ENCODE data around the gene MAL.

Gene MAL

DNA sequence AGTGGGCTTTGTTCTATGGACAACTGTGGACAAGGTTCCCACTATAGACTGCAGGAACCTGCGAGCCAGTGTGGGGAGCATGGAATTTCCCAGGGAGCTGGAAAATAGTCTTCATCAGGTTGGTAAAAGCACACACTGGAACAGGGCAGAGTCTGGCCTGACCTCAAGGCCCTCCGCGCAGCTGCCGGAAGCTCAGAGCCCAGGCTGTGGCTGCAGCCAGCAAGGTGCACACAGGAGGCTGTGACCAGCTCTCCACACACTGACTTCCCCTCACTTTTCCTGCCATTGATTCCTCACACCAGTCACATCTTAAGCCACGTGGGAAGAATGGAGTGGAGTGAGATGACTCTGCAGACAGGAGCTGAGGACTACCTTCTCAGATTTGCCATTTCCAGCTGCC, 19.1 kb downstream of the MAL start:
- Histone ChIP-seq H3K9me3 (replicated peaks in 1 of 11) (no peaks in the 10 kb centered on the region), H3K27me3 (no peaks in the 10 kb centered on the region), H3K9ac (no peak overlapping the region), H3K4me3 (no peak overlapping the region), H3K36me3 (no peaks in the 10 kb centered on the region), H3K4me1 (peaks cover 0 to 15% (median 9%) of the 10 kb centered on the region in 10 experiments; a peak in 10 of 20 replicates), H3K4me2 (no peak overlapping the region), H4K20me1 (peaks cover 0 to 6% (median 0%) of the 10 kb centered on the region in 11 experiments; a peak in 3 of 22 replicates), H3K27ac (no peak overlapping the region)
- TF ChIP-seq Cebpa-rat (IDR thresholded peaks at IDR 0.05), result no peak

DNA sequence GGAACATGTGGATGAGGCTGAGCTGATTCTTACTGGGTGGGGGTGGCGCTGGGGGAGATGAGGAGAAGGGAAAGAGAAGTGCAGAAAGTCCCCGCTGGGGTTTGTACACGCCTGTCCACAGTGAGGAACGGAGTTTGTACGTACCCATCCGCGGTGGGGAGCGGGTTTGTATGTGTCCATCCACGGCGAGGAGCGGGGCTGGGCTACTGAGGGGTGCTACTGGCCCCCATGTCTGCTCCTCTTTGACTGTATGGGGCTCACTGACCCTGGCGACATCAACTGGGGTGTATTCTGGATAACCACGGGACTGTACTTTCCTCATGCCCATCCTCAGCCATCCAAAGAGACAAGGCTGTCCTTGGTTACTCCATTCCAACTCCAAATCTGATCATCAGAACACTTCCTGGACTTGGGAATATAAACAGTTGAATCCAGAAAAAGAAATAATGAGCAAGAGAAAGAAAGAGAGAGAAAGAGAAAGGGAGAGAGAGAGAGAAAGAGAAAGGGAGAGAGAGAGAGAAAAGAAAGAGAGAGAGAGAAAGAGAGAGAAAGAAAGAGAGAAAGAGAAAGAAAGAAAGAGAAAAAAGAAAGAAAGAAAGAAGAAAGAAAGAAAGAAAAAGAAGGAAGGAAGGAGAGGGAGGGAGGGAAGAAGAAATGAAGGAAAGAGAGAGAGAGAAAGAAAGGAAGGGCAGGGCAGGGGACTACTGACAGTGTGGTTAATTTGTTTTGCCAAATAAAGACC, 21.0 kb downstream of the MAL start:
- no peaks in the 10 kb centered on the region for H3K27me3 ChIP-seq
- H3K4me3 ChIP-seq, result no peak overlapping the region
- TF ChIP-seq Cebpa-rat (IDR thresholded peaks at IDR 0.05), result no peak
- no peaks in the 10 kb centered on the region for H3K9me3 ChIP-seq (replicated peaks in 1 of 11)
- H3K4me2 ChIP-seq, result no peak overlapping the region
- peaks cover 13 to 25% (median 21%) of the 10 kb centered on the region in 10 experiments for H3K4me1 ChIP-seq
- H3K36me3 ChIP-seq, result no peaks in the 10 kb centered on the region
- peaks cover 0 to 6% (median 0%) of the 10 kb centered on the region in 11 experiments; a peak in 2 of 22 replicates for H4K20me1 ChIP-seq
- no peak overlapping the region for H3K27ac ChIP-seq
- H3K9ac ChIP-seq, result no peak overlapping the region

DNA sequence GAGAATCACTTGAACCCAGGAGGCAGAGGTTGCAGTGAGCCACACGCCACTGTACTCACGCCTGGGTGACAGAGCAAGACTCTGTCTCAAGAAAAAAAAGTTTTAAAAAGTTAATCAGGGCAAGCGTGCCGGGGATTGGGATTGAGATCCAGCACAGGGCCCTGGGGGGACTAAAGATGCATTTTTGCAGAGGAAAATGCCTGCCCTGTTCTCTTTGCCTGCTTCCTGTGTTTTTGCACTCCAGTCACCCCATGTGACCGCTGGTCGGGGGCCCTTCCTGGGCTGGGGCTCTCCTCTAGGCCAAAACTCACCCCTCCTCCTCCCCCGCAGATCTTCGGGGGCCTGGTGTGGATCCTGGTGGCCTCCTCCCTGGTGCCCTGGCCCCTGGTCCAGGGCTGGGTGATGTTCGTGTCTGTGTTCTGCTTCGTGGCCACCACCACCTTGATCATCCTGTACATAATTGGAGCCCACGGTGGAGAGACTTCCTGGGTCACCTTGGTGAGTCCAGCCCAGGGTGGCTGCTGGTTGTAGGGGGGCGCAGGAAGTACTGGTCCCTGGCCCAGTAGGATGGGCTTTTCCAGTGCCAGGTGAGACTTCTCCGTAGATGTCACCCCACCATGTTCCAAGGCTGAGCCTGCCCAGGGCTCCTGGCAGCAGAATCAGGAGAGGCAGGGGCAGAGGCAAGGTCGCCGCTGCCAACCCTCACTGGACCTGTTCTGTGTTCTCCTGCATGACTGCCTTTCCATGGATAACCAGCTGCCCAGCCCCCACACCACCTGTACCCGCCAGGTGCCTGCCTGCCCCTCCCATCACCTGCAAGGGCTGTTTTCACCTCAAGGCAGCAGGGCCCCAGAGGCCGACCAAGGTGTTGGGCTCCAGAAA, 22.4 kb downstream of the MAL start:
- Histone ChIP-seq H3K4me2 (peak overlapping the region in 7 of 11 experiments; percentile 15 to 55 (median 44); a peak in 12 of 22 replicates), H4K20me1 (peaks cover 0 to 1% (median 0%) of the 10 kb centered on the region in 11 experiments; a peak in 2 of 22 replicates), H3K36me3 (no peaks in the 10 kb centered on the region), H3K9me3 (replicated peaks in 1 of 11) (no peaks in the 10 kb centered on the region), H3K4me3 (no peak overlapping the region), H3K27ac (no peak overlapping the region), H3K27me3 (no peaks in the 10 kb centered on the region), H3K9ac (no peak overlapping the region), H3K4me1 (peaks cover 13 to 25% (median 21%) of the 10 kb centered on the region in 10 experiments)
- TF ChIP-seq Cebpa-rat (IDR thresholded peaks at IDR 0.05), result no peak

DNA sequence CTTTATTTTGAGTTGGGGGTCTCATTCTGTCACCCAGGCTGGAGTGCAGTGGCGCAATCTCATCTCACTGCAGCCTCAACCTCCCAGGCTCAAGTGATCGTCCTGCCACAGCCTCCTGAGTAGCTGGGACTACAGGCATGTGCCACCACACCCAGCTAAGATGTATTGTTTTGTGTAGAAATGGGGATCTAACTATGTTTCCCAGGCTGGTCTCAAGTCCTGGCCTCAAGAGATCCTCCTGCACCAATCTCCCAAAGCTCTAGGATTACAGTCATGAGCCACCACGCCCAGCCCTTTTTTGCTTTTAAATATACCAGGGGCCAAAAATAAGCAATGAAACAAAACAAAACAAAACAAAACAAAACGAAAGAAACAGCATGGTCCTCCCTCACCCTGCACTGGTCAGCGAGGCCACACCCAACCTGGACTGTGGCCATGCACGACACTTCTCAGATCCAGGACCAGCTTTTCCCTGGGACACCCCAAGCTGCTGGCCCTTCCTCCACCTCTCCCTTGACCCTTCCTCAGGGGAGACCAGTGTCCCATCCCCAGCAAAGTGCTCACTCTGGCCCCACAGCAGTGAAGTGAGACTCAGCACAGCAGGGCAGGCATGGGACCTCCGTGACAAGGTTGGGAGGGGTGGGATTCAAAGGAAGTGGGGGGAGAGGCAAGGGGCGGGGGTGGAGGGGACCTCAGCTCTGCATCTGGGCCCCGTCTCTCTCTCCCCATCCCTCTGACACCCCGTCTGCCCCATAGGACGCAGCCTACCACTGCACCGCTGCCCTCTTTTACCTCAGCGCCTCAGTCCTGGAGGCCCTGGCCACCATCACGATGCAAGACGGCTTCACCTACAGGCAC, 23.5 kb downstream of the MAL start:
- no peak overlapping the region for H3K4me2 ChIP-seq

DNA sequence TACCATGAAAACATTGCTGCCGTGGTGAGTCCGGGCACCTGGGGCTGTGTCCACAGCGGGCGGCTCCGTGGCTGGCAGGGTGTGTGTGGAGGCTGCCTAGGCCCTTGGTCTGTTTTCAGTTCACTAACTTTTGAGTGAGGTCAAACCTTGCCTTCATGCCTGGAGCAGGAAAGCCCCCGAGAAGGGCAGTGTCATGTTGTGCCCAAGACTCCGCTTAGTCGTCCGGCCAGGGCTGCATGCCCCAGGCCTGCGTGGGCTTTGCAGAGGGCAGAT, 24.1 kb downstream of the MAL start:
- Histone ChIP-seq H4K20me1 (no peaks in the 10 kb centered on the region), H3K27me3 (no peaks in the 10 kb centered on the region), H3K4me3 (no peak overlapping the region), H3K27ac (no peak overlapping the region), H3K36me3 (no peaks in the 10 kb centered on the region), H3K9ac (no peak overlapping the region), H3K4me2 (no peak overlapping the region), H3K4me1 (peaks cover 13 to 29% (median 23%) of the 10 kb centered on the region in 10 experiments), H3K9me3 (replicated peaks in 1 of 11) (no peaks in the 10 kb centered on the region)
- TF ChIP-seq Cebpa-rat (IDR thresholded peaks at IDR 0.05), result no peak

More for the DNA sequence above, 23.5 kb downstream of the MAL start:
- H3K9me3 ChIP-seq (replicated peaks in 1 of 11), result no peaks in the 10 kb centered on the region
- H3K27me3 ChIP-seq, result no peaks in the 10 kb centered on the region
- no peak overlapping the region for H3K27ac ChIP-seq
- no peak overlapping the region for H3K4me3 ChIP-seq
- H3K4me1 ChIP-seq, result peaks cover 13 to 25% (median 22%) of the 10 kb centered on the region in 10 experiments
- TF ChIP-seq Cebpa-rat (IDR thresholded peaks at IDR 0.05), result no peak
- H4K20me1 ChIP-seq, result no peaks in the 10 kb centered on the region
- H3K36me3 ChIP-seq, result no peaks in the 10 kb centered on the region
- no peak overlapping the region for H3K9ac ChIP-seq

DNA sequence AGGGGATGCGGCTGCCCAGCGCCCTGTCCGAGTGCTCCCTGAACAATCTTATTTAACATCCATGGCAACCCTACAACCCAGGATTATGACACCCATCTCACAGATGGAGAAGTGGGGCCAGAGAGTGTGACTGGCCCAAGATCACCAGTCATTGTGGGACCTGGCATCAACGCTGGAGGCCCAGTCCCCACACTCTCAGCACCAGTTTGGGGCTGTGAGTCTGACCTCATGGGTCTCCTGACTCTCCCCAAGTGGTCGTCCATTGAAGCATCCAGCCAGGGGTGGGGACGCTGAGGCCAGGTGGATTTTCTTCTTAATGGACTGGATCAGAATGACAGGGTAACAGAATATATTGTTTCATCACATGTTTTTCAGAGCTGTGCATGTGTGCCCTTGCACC, 24.5 kb downstream of the MAL start:
- H4K20me1 ChIP-seq, result no peaks in the 10 kb centered on the region
- no peaks in the 10 kb centered on the region for H3K27me3 ChIP-seq
- no peaks in the 10 kb centered on the region for H3K36me3 ChIP-seq
- peaks cover 13 to 32% (median 23%) of the 10 kb centered on the region in 10 experiments for H3K4me1 ChIP-seq
- no peak overlapping the region for H3K27ac ChIP-seq
- no peak overlapping the region for H3K9ac ChIP-seq
- TF ChIP-seq Cebpa-rat (IDR thresholded peaks at IDR 0.05), result no peak
- H3K4me2 ChIP-seq, result peak overlapping the region in 8 of 11 experiments; percentile 50 to 84 (median 74); a peak in 11 of 22 replicates
- H3K9me3 ChIP-seq (replicated peaks in 1 of 11), result no peaks in the 10 kb centered on the region
- H3K4me3 ChIP-seq, result no peak overlapping the region

DNA sequence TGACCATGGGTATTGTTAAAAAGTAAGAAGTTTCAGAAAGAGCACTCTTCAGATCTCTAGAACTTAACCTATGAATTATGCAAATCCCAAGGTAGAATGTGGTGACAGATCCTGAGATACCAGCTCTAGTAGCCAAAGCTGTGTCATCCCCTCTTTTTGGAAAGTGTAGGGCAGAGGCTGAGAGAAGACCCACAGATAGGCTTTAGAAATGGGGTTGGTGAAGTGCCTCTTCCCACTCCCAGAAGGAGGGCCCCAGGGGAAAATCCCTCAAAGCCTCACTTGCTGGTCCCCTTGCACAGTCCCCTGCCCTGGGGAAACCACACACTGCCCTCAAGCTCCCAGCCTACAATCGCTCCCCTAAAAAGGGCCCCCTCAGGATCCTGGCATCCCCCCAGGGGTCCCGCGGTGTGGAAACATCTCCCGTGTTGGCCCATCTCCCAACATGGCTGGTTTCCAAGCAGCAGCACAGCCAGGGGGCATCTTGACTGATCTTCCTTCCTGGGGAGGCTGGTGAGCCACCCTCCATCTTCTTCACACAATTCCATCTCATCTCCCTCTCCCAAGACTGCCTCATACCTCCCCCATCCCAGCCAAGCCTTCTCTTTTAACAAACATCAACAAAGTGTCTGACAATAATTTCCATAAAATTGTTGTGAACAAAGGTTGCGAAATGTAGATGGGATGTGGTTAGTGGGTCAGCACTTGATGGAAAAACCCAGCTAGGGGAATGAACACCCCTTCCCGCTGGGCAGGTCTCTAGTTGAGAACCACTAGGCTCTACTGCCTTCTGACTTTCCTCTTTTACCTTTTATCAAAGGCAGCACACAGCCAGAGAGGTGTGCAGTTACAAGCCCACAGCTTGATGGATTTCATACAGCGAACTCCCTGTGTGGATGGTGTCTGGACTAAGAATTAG, 25.1 kb downstream of the MAL start:
- Histone ChIP-seq H3K27me3 (no peaks in the 10 kb centered on the region), H3K27ac (no peak overlapping the region; a peak in 1 of 22 replicates), H3K4me2 (peak overlapping the region; percentile 50 to 84 (median 69)), H3K9ac (no peak overlapping the region), H3K9me3 (replicated peaks in 1 of 11) (no peaks in the 10 kb centered on the region), H3K4me3 (no peak overlapping the region), H3K4me1 (peaks cover 13 to 39% (median 29%) of the 10 kb centered on the region in 10 experiments), H4K20me1 (no peaks in the 10 kb centered on the region), H3K36me3 (no peaks in the 10 kb centered on the region)
- peak in 4 of 11 experiments; percentile 8 to 71 (median 36); a peak in 3 of 22 replicates for TF ChIP-seq Cebpa-rat (IDR thresholded peaks at IDR 0.05)

DNA sequence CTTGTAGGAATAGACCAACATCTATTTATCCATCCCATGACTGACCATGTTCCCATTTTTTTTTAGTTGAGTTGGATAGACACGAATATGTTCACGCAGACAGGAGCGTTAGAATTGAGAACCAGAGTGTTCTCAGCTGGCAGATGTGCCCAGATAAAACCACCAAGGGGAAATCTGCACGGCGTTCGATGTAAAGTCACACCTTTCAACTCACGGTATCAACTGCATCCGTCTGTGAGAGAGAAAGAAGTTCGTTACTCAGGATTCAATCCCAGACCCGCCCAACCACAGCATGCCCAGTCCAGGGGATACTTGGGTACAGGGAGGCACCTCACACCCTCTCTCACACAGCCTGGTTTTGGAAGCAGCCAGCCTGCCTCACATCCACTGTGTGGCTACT, 26.1 kb downstream of the MAL start:
- H3K27me3 ChIP-seq, result no peaks in the 10 kb centered on the region
- no peak overlapping the region for H3K27ac ChIP-seq
- no peak overlapping the region for H3K4me2 ChIP-seq

More for the DNA sequence above, 26.1 kb downstream of the MAL start:
- Histone ChIP-seq H4K20me1 (no peaks in the 10 kb centered on the region), H3K36me3 (no peaks in the 10 kb centered on the region), H3K9ac (no peak overlapping the region), H3K4me3 (no peak overlapping the region), H3K4me1 (peaks cover 13 to 45% (median 35%) of the 10 kb centered on the region in 10 experiments), H3K9me3 (replicated peaks in 1 of 11) (no peaks in the 10 kb centered on the region)
- no peak for TF ChIP-seq Cebpa-rat (IDR thresholded peaks at IDR 0.05)
